Measurements from ENCODE around the gene TRPM5. TPM values are rescaled to one million over a fixed set of nuclear protein-coding genes. Genes with fewer than 3 reads are reported as not detected.

The TRPM5 gene
- total RNA-seq, 1 experiment from 2014 or later: 0.07 TPM

DNA sequence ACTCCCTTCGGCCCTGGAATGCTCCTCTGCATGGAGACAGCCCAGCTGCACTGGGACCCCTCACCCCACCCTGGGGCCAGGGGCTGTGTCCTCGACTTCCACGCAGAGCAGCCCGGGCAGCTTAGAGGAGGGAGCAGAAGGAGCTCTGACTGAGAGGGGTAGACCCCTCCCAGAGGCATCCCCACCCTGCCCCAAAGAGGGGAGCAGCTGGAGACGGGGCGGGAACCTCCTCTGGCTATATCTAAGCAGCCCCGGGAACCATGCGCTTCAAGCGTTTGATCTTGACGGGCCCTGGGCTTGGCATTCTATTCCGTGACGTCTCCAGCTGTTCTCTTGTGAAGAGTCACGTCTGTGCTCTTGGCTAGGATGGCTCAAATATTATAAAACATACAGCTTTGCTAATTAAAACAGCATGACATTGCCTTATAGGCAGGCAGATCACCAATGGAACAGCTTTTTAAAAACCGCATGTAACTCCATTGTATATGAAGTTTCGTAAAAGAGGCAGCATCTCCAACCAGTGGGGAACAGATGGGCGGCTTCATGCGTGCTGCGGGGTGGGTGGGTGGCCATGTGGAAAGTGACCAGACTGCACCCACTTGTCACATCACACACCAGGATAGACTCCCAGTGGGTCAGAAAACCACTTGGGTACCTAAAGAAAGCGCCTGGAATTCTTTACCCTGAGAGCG, 8.2 kb upstream of the TRPM5 start:
- Mint-ChIP-seq H3K27ac (no peak overlapping the region), H3K9me3 (no peaks in the 10 kb centered on the region), H3K36me3 (no peaks in the 10 kb centered on the region), H3K27me3 (ENCODE audit: low read depth) (peaks cover 96% of the 10 kb centered on the region), H3K4me1 (no peaks in the 10 kb centered on the region), H3K4me3 (no peak overlapping the region)
- peak; percentile 8 for DNase-seq (ENCODE audit: low spot score)
- no peak for TF ChIP-seq PRRX2 (CRISPR knock-in tag; IDR thresholded peaks at IDR 0.05)
- TF ChIP-seq ERG (CRISPR knock-in tag; IDR thresholded peaks at IDR 0.05): no peak
- TF ChIP-seq, protein P1, sequence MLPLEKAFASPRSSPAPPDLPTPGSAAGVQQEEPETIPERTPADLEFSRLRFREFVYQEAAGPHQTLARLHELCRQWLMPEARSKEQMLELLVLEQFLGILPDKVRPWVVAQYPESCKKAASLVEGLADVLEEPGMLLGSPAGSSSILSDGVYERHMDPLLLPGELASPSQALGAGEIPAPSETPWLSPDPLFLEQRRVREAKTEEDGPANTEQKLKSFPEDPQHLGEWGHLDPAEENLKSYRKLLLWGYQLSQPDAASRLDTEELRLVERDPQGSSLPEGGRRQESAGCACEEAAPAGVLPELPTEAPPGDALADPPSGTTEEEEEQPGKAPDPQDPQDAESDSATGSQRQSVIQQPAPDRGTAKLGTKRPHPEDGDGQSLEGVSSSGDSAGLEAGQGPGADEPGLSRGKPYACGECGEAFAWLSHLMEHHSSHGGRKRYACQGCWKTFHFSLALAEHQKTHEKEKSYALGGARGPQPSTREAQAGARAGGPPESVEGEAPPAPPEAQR (CRISPR knock-in tag; IDR thresholded peaks at IDR 0.05): no peak
- no peak for ATAC-seq
- POLR2A ChIA-PET: no interaction called here
- CTCF ChIA-PET: interaction anchor here (0.9 kb wide), 1 partner anchor 79 kb away, joined by 5 read pairs; no protein-coding TSS in a partner anchor

GRCh38 chr11:2451916-2452315, 7.6 kb upstream of the TRPM5 start:
- no peak for ATAC-seq
- ChIA-PET CTCF (interaction anchor here (0.9 kb wide), 1 partner anchor 79 kb away, joined by 5 read pairs; no protein-coding TSS in a partner anchor), POLR2A (no interaction called here)
- no peak overlapping the region for H3K4me3 Mint-ChIP-seq
- H3K36me3 Mint-ChIP-seq: no peaks in the 10 kb centered on the region
- DNase-seq (ENCODE audit: low spot score): no peak
- H3K9me3 Mint-ChIP-seq: no peaks in the 10 kb centered on the region
- peaks cover 96% of the 10 kb centered on the region for H3K27me3 Mint-ChIP-seq (ENCODE audit: low read depth)
- no peaks in the 10 kb centered on the region for H3K4me1 Mint-ChIP-seq
- TF ChIP-seq ATF3 (CRISPR knock-in tag; conservative IDR thresholded peaks at IDR 0.05) (no peak), GABPB1 (CRISPR knock-in tag; IDR thresholded peaks at IDR 0.05) (no peak), ERG (CRISPR knock-in tag; IDR thresholded peaks at IDR 0.05) (no peak), ZNF425 (CRISPR knock-in tag; conservative IDR thresholded peaks at IDR 0.05) (no peak), ZNF671 (CRISPR knock-in tag; IDR thresholded peaks at IDR 0.05) (no peak), ATF1 (CRISPR knock-in tag; IDR thresholded peaks at IDR 0.05) (no peak), ZMAT4 (CRISPR knock-in tag; IDR thresholded peaks at IDR 0.05) (no peak), ZNF138 (CRISPR knock-in tag; conservative IDR thresholded peaks at IDR 0.05) (no peak), FOXK1 (CRISPR knock-in tag; IDR thresholded peaks at IDR 0.05) (no peak), ZNF219 (CRISPR knock-in tag; IDR thresholded peaks at IDR 0.05; ENCODE audit: borderline replicate concordance) (no peak), ELF4 (CRISPR knock-in tag; IDR thresholded peaks at IDR 0.05; ENCODE audit: low read depth) (no peak), JUN (CRISPR knock-in tag; IDR thresholded peaks at IDR 0.05) (no peak), CREB1 (CRISPR knock-in tag; IDR thresholded peaks at IDR 0.05) (no peak), TP53 (CRISPR knock-in tag; IDR thresholded peaks at IDR 0.05) (no peak)
- TF ChIP-seq, protein P2, sequence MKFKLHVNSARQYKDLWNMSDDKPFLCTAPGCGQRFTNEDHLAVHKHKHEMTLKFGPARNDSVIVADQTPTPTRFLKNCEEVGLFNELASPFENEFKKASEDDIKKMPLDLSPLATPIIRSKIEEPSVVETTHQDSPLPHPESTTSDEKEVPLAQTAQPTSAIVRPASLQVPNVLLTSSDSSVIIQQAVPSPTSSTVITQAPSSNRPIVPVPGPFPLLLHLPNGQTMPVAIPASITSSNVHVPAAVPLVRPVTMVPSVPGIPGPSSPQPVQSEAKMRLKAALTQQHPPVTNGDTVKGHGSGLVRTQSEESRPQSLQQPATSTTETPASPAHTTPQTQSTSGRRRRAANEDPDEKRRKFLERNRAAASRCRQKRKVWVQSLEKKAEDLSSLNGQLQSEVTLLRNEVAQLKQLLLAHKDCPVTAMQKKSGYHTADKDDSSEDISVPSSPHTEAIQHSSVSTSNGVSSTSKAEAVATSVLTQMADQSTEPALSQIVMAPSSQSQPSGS (CRISPR knock-in tag; IDR thresholded peaks at IDR 0.05; ENCODE audit: borderline replicate concordance, low read depth): no peak
- TF ChIP-seq, protein P3, sequence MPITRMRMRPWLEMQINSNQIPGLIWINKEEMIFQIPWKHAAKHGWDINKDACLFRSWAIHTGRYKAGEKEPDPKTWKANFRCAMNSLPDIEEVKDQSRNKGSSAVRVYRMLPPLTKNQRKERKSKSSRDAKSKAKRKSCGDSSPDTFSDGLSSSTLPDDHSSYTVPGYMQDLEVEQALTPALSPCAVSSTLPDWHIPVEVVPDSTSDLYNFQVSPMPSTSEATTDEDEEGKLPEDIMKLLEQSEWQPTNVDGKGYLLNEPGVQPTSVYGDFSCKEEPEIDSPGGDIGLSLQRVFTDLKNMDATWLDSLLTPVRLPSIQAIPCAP (CRISPR knock-in tag; IDR thresholded peaks at IDR 0.05): no peak
- TF ChIP-seq, protein P4, sequence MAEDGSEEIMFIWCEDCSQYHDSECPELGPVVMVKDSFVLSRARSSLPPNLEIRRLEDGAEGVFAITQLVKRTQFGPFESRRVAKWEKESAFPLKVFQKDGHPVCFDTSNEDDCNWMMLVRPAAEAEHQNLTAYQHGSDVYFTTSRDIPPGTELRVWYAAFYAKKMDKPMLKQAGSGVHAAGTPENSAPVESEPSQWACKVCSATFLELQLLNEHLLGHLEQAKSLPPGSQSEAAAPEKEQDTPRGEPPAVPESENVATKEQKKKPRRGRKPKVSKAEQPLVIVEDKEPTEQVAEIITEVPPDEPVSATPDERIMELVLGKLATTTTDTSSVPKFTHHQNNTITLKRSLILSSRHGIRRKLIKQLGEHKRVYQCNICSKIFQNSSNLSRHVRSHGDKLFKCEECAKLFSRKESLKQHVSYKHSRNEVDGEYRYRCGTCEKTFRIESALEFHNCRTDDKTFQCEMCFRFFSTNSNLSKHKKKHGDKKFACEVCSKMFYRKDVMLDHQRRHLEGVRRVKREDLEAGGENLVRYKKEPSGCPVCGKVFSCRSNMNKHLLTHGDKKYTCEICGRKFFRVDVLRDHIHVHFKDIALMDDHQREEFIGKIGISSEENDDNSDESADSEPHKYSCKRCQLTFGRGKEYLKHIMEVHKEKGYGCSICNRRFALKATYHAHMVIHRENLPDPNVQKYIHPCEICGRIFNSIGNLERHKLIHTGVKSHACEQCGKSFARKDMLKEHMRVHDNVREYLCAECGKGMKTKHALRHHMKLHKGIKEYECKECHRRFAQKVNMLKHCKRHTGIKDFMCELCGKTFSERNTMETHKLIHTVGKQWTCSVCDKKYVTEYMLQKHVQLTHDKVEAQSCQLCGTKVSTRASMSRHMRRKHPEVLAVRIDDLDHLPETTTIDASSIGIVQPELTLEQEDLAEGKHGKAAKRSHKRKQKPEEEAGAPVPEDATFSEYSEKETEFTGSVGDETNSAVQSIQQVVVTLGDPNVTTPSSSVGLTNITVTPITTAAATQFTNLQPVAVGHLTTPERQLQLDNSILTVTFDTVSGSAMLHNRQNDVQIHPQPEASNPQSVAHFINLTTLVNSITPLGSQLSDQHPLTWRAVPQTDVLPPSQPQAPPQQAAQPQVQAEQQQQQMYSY (CRISPR knock-in tag; IDR thresholded peaks at IDR 0.05): no peak
- H3K27ac Mint-ChIP-seq: no peak overlapping the region

All from WTC11 (cell line).